Fibroblast of lung (primary cell): ENCODE results near the gene PHF14.

Experiments used
- CTCF ChIP-seq, 2 donors: IDR thresholded peaks in 1 of 2; conservative IDR thresholded peaks in 1 of 2; 1 replicate in 1 of 2; 2 replicates in 1 of 2; pipeline ENCODE4 v1.5.1; 2011 to 2012; ENCODE audit warnings: low read length in 2 of 2, control low read depth in 1 of 2, inconsistent platforms in 1 of 2, low read depth in 1 of 2, mild to moderate bottlenecking in 1 of 2
- EZH2 ChIP-seq: IDR thresholded peaks from 2 replicates; pipeline ENCODE4 v1.5.1; 2012; ENCODE audit warnings: low read length, control low read depth, mild to moderate bottlenecking; ENCODE audit errors: missing control alignments

GRCh38 chr7:10973061-10973941 lies at the start of gene PHF14:
- TF ChIP-seq CTCF (conservative IDR thresholded peaks at IDR 0.05 in 1 of 2, IDR thresholded peaks at IDR 0.05 in 1 of 2; ENCODE audit: low read depth in 1 of 2, low read length in 2 of 2), result no peak
- no peak for TF ChIP-seq EZH2
